Activated T-helper 1 cell treated with Interleukin-2 at 50 U/mL for 16 hours (primary cell): ENCODE data around the gene PCSK1.
"Not testable (repeated sequence)": the region's sequence is repeated elsewhere in the genome, so short reads cannot be mapped to it uniquely, and the experiment has no call there.

Experiments used
- DNase-seq: peaks from one replicate; pipeline ENCODE4 v3.0.0-alpha.2; 2020; ENCODE audit warnings: low read depth

The PCSK1 gene

DNA sequence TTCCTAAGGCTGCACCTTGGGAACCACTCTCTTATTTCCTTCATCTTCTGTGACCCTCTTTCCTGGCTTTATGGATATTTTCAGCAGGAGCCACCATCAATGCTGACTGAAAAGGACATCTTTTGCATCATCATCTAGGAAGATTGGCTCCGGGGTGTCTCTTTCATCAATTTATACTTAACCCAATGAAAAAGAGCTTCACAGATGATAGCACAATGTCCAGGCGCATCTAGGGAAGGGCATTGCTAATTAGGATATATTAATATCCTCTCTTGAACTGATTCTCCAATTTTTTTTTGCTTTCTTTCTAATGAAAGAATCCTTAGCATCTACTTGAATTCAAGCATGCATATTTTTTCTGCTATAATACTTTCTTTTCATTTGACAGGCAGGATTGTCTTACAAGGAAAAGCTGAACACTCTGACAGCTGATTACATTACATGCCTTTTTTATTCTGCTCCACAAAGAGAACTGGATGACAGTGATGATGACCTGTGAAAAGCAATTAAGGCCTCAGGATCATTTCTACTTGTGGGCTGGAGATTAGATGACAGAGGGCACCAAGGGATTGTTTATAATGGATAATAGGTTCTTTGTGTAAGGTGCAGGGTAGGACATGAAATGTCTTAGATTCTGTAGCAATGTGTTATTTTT, 60.2 kb downstream of the PCSK1 start:
- DNase-seq: no peak

- DNase-seq: no peak
Observed at GRCh38 chr5:96370976-96371375, 62.1 kb downstream of the PCSK1 start.

GRCh38 chr5:96367337-96367736, 65.7 kb downstream of the PCSK1 start:
- not testable (repeated sequence) for DNase-seq

- no peak for DNase-seq
Observed at GRCh38 chr5:96354237-96354636, 78.8 kb downstream of the PCSK1 start.

DNA sequence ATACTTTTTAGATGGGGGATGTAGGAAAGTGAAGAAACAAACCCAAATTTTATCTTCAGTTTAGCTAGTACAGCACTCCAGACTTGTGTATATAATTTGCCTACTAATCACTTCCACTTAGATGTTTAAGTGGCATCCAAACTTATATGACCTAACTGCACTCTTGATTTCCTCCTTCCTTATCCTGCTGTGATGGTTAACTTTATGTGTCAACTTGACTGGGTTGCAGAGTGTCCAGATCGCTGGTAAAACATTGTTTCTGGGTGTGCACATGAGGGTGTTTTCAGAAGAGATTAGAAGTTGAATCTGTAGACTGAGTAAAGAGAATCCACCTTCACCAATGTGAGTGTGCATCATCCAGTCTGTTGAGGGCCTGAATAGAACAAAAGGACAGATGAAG, 79.8 kb downstream of the PCSK1 start:
- no peak for DNase-seq

DNA sequence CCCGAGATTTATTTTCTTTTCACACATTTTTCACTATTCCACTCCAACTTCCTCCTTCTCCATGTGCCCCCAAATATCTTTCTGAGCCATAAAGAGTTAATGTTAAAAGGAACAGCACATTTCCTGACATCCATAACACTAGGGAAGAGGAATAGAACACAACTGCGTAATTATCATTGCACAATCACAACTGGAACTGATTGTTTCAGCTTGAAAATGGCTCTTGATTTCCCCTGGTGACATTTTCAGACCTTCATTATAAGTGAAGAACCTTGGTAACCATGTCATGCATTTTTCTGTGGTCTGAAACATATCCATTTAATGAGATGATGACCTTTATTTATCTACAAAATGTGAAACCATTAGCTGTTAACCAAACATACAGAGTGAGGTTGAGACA, 82.4 kb downstream of the PCSK1 start:
- no peak for DNase-seq

DNA sequence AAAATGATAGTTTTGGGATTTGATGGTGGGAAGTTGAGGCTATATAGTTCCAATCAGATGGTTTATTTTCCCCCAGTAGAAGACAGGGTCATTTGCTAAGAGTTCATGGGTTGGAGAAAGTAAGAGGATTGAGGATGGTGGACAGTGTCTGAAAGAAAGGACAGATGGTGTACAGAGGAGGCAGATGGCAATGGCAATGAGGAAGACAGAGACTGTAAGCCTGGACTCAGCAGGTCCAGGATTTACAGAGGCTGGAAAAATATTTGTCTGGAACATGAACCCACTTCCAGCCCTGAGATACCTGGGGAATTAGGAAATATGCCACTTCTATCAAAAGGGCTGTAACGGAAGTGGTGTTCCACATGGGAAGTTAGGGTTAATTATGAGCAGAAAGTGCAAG, 84.5 kb downstream of the PCSK1 start:
- DNase-seq: no peak

GRCh38 chr5:96347502-96348292, 85.4 kb downstream of the PCSK1 start:
- no peak for DNase-seq

DNA sequence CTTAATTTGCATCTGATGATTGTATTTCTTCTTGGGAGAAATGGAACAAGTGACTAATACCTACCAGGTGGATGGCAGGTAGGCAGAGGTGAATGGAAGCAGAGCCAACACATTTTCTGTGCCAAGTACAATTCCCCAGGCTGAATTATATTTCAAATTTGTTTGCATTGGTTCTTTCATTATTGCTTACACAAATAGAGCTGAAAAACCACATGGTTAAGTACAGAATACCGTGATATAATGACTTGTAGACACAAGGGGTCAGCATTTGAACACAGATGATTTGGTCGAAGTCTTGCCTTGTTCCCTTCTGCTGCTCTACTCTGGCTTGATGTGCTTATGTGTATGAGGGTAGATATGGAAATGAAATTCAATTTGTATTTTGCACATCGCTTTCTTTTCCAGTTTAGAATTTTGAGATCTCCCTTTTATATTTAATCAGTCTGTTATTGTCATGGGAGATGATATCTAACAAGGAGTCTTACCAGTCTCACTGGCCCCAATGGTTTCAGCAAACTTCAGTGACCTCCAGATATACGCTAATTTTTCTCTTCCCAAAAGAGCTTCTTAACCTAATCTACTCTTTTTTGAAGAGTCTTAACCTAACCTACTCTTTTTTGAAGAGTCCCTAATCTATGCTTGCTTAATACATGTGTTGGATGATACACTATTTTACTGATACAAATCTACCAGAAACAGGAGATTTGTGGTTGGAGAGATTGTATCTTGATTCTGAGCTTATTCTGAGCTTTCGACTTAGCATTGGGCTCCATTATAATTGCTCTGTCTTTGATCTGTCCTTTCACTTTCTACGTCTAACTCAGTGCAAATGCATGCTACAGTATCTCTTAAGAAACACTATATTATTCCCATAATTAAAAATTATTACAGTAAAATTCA, 88.1 kb downstream of the PCSK1 start:
- DNase-seq: no peak

GRCh38 chr5:96343094-96343493, 90.0 kb downstream of the PCSK1 start:
- no peak for DNase-seq

GRCh38 chr5:96342581-96342980, 90.5 kb downstream of the PCSK1 start:
- DNase-seq: no peak
